HUES48 (cell line): ENCODE measurements around the gene MYH1.
A peak's percentile ranks its signal among the peaks of the same experiment; 100 is the strongest.
"Not testable (repeated sequence)": the region's sequence is repeated elsewhere in the genome, so short reads cannot be mapped to it uniquely, and the experiment has no call there.

ENCODE experiments used
- H3K27ac ChIP-seq: one replicate; pipeline ENCODE4 v1.7.0; 2013; ENCODE audit warnings: low read depth, low read length, inconsistent platforms
- H3K27me3 ChIP-seq: 2 replicates; pipeline ENCODE4 v1.6.1; 2013; ENCODE audit warnings: mild to moderate bottlenecking, low read length; ENCODE audit not compliant: control insufficient read depth, insufficient read depth
- H3K36me3 ChIP-seq: 2 replicates; pipeline ENCODE4 v1.6.1; 2013; ENCODE audit warnings: low read length; ENCODE audit not compliant: control insufficient read depth, insufficient read depth
- H3K4me1 ChIP-seq: 2 replicates; pipeline ENCODE4 v1.6.1; 2013; ENCODE audit warnings: mild to moderate bottlenecking, low read length; ENCODE audit not compliant: control insufficient read depth, insufficient read depth
- H3K4me3 ChIP-seq: 2 replicates; pipeline ENCODE4 v1.5.1; 2013; ENCODE audit warnings: mild to moderate bottlenecking, low read depth, low read length
- H3K9ac ChIP-seq: 2 replicates; pipeline ENCODE4 v1.6.1; 2013; ENCODE audit warnings: mild to moderate bottlenecking, low read depth, low read length, moderate library complexity
- H3K9me3 ChIP-seq: 2 replicates; pipeline ENCODE4 v1.6.1; 2013; ENCODE audit warnings: low read length; ENCODE audit not compliant: control insufficient read depth, insufficient read depth

The MYH1 gene

GRCh38 chr17:10518271-10519037, at the start of gene MYH1:
MYH1 (minus strand) TSS chr17:10518542; CDS start chr17:10516642, 1,900 bp downstream.
- Histone ChIP-seq H3K9me3 (no peaks in the 10 kb centered on the region), H3K4me1 (no peaks in the 10 kb centered on the region), H3K9ac (no peak within 1 kb of the TSS), H3K27ac (no peak within 1 kb of the TSS), H3K4me3 (no peak within 1 kb of the TSS), H3K27me3 (no peaks in the 10 kb centered on the region), H3K36me3 (no peaks in the 10 kb centered on the region)

- Histone ChIP-seq H3K9me3 (no peaks in the 10 kb centered on the region), H3K9ac (no peak overlapping the region), H3K27me3 (no peaks in the 10 kb centered on the region)
Measured at GRCh38 chr17:10563991-10564660, 45.8 kb upstream of the MYH1 start.

GRCh38 chr17:10558049-10558448, 39.7 kb upstream of the MYH1 start:
- H3K36me3 ChIP-seq, result no peaks in the 10 kb centered on the region
- H3K27ac ChIP-seq, result no peak overlapping the region
- peaks cover 12% of the 10 kb centered on the region for H3K4me1 ChIP-seq
- no peaks in the 10 kb centered on the region for H3K27me3 ChIP-seq
- H3K9me3 ChIP-seq, result no peaks in the 10 kb centered on the region
- H3K4me3 ChIP-seq, result no peak overlapping the region
- H3K9ac ChIP-seq, result no peak overlapping the region

More at GRCh38 chr17:10563991-10564660, 45.8 kb upstream of the MYH1 start:
- Histone ChIP-seq H3K4me1 (no peaks in the 10 kb centered on the region), H3K36me3 (no peaks in the 10 kb centered on the region), H3K4me3 (no peak overlapping the region), H3K27ac (no peak overlapping the region)

GRCh38 chr17:10557422-10557821, 39.1 kb upstream of the MYH1 start:
- Histone ChIP-seq H3K4me3 (no peak overlapping the region), H3K9ac (no peak overlapping the region), H3K4me1 (peaks cover 16% of the 10 kb centered on the region), H3K27me3 (no peaks in the 10 kb centered on the region), H3K27ac (no peak overlapping the region), H3K9me3 (no peaks in the 10 kb centered on the region), H3K36me3 (no peaks in the 10 kb centered on the region)

- Histone ChIP-seq H3K27ac (no peak overlapping the region), H3K4me1 (peaks cover 23% of the 10 kb centered on the region), H3K9me3 (no peaks in the 10 kb centered on the region), H3K9ac (no peak overlapping the region), H3K27me3 (no peaks in the 10 kb centered on the region), H3K36me3 (no peaks in the 10 kb centered on the region), H3K4me3 (no peak overlapping the region)
Measured at GRCh38 chr17:10556301-10557005, 38.1 kb upstream of the MYH1 start.

- H3K4me3 ChIP-seq, result peak overlapping the region; percentile 28; the same call in 1 of the 2 replicates
- no peak overlapping the region for H3K9ac ChIP-seq
Measured at GRCh38 chr17:10550014-10550413, 31.7 kb upstream of the MYH1 start.

GRCh38 chr17:10549096-10549842, 30.9 kb upstream of the MYH1 start, which contains the start of gene MYH2:
MYH2 (minus strand) TSS chr17:10549658; CDS start chr17:10547920, 1,738 bp downstream.
- H3K4me3 ChIP-seq, result peak within 1 kb of the TSS; percentile 28; the same call in 1 of the 2 replicates

More at GRCh38 chr17:10550014-10550413, 31.7 kb upstream of the MYH1 start:
- Histone ChIP-seq H3K27ac (peak overlapping the region; percentile 64), H3K4me1 (peaks cover 40% of the 10 kb centered on the region), H3K9me3 (no peaks in the 10 kb centered on the region), H3K27me3 (no peaks in the 10 kb centered on the region), H3K36me3 (no peaks in the 10 kb centered on the region)

GRCh38 chr17:10547351-10547750, 29.0 kb upstream of the MYH1 start:
- Histone ChIP-seq H3K9me3 (peaks cover 4% of the 10 kb centered on the region; the same call in 1 of the 2 replicates), H3K9ac (no peak overlapping the region), H3K4me3 (no peak overlapping the region), H3K4me1 (peaks cover 34% of the 10 kb centered on the region), H3K27me3 (no peaks in the 10 kb centered on the region), H3K36me3 (no peaks in the 10 kb centered on the region), H3K27ac (no peak overlapping the region)

More at GRCh38 chr17:10549096-10549842, 30.9 kb upstream of the MYH1 start, which contains the start of gene MYH2:
- Histone ChIP-seq H3K9me3 (no peaks in the 10 kb centered on the region), H3K9ac (no peak within 1 kb of the TSS), H3K4me1 (peaks cover 39% of the 10 kb centered on the region), H3K27me3 (no peaks in the 10 kb centered on the region), H3K27ac (peak within 1 kb of the TSS; percentile 64), H3K36me3 (no peaks in the 10 kb centered on the region)

- not testable (repeated sequence) for H3K27me3 ChIP-seq
Measured at GRCh38 chr17:10543486-10543885, 25.1 kb upstream of the MYH1 start.

GRCh38 chr17:10541179-10541578, 22.8 kb upstream of the MYH1 start:
- not testable (repeated sequence) for H3K4me3 ChIP-seq, H3K27ac ChIP-seq, H3K4me1 ChIP-seq, H3K27me3 ChIP-seq, H3K36me3 ChIP-seq, H3K9ac ChIP-seq
- H3K9me3 ChIP-seq, result peaks cover 15% of the 10 kb centered on the region

More at GRCh38 chr17:10543486-10543885, 25.1 kb upstream of the MYH1 start:
- not testable (repeated sequence) for H3K4me1 ChIP-seq, H3K4me3 ChIP-seq, H3K27ac ChIP-seq, H3K9ac ChIP-seq, H3K36me3 ChIP-seq
- peaks cover 15% of the 10 kb centered on the region for H3K9me3 ChIP-seq
